Suprapubic skin (tissue), 4 donors: Measurements from ENCODE around the gene TRAIP. TPM values are rescaled to one million over a fixed set of nuclear protein-coding genes. Genes with fewer than 3 reads are reported as not detected.

Experiments
- DNase-seq, 2 donors: peaks; one replicate each; pipeline ENCODE4 v3.0.0-alpha.2; 2019; ENCODE audit warnings: low spot score in 2 of 2
- H3K27ac ChIP-seq: fragments of 200-600 bp; sonication (generic); one replicate; pipeline ENCODE4 v1.5.1; 2019
- H3K27me3 ChIP-seq: fragments of 200-600 bp; sonication (generic); one replicate; pipeline ENCODE4 v1.5.1; 2019
- H3K36me3 ChIP-seq: fragments of 200-600 bp; sonication (generic); one replicate; pipeline ENCODE4 v1.5.1; 2019
- H3K4me1 ChIP-seq: fragments of 200-600 bp; sonication (generic); one replicate; pipeline ENCODE4 v1.5.1; 2019
- H3K4me3 ChIP-seq: fragments of 200-600 bp; sonication (generic); one replicate; pipeline ENCODE4 v1.5.1; 2019; ENCODE audit warnings: mild to moderate bottlenecking
- H3K9me3 ChIP-seq: fragments of 200-600 bp; sonication (generic); one replicate; pipeline ENCODE4 v1.5.1; 2019
- CTCF ChIP-seq, 2 donors: fragments of 200-600 bp in 1 of 2; fragments of 450-650 bp in 1 of 2; sonication (generic) in 1 of 2; IDR thresholded peaks; one replicate each; pipeline ENCODE4 v1.5.1; 2016 to 2019; ENCODE audit warnings: antibody characterized with exemption in 2 of 2, mild to moderate bottlenecking in 1 of 2, moderate library complexity in 1 of 2
- EP300 ChIP-seq: sonication (generic); formaldehyde crosslinking; IDR thresholded peaks from one replicate; pipeline ENCODE4 v1.6.1; 2017; ENCODE audit warnings: antibody characterized with exemption
- POLR2A ChIP-seq, 2 donors: fragments of 450-650 bp; IDR thresholded peaks; one replicate each; pipeline ENCODE4 v1.6.1; 2017; ENCODE audit warnings: antibody characterized with exemption in 2 of 2, mild to moderate bottlenecking in 2 of 2, moderate library complexity in 2 of 2
- POLR2AphosphoS5 ChIP-seq, 3 donors: sonication (generic); formaldehyde crosslinking; IDR thresholded peaks; one replicate each; pipeline ENCODE4 v1.6.1; 2017; ENCODE audit warnings: antibody characterized with exemption in 3 of 3
- WGBS: methylation state at CpG from one replicate; pipeline ENCODE4 v1.1.5; 2018; 5-methylcytosine and 5-hydroxymethylcytosine counted together
- total RNA-seq, 4 donors: library from RNA; depleted of rRNA; stranded (reverse); fragments of >200 nt; gene quantifications; one replicate each; pipeline ENCODE4 v1.1.0, GENCODE V29; 2016

The TRAIP gene
- total RNA-seq, 4 donors from 2014 or later: 3.4 to 8.4 (median 4.7) TPM

- Histone ChIP-seq H3K36me3 (peaks cover 17% of the 10 kb centered on the region), H3K27ac (no peak overlapping the region), H3K4me3 (no peak overlapping the region), H3K9me3 (no peaks in the 10 kb centered on the region), H3K27me3 (no peaks in the 10 kb centered on the region), H3K4me1 (peaks cover under 1% of the 10 kb centered on the region)
- TF ChIP-seq EP300 (no peak), CTCF (IDR thresholded peaks at IDR 0.05) (no peak), POLR2A (IDR thresholded peaks at IDR 0.05) (no peak), POLR2AphosphoS5 (IDR thresholded peaks at IDR 0.05) (no peak)
- 83% methylated on average over 5 of the region's 5 CpGs for WGBS
- no peak for DNase-seq
These were observed 11.7 kb downstream of the TRAIP start for GRCh38 chr3:49844464-49845183.

GRCh38 chr3:49842843-49843517, 13.4 kb downstream of the TRAIP start:
- DNase-seq: no peak
- no peak overlapping the region for H3K4me3 ChIP-seq
- TF ChIP-seq POLR2AphosphoS5 (IDR thresholded peaks at IDR 0.05): no peak
- TF ChIP-seq EP300: no peak
- TF ChIP-seq CTCF (IDR thresholded peaks at IDR 0.05): no peak
- no peak for TF ChIP-seq POLR2A (IDR thresholded peaks at IDR 0.05)

GRCh38 chr3:49841806-49842205, 14.6 kb downstream of the TRAIP start:
- WGBS: 75% methylated on average over 7 of the region's 7 CpGs
- Histone ChIP-seq H3K4me3 (no peak overlapping the region), H3K4me1 (peaks cover 5% of the 10 kb centered on the region), H3K9me3 (no peaks in the 10 kb centered on the region), H3K27me3 (no peaks in the 10 kb centered on the region), H3K36me3 (peaks cover 12% of the 10 kb centered on the region), H3K27ac (no peak overlapping the region)
- no peak for DNase-seq
- no peak for TF ChIP-seq POLR2AphosphoS5 (IDR thresholded peaks at IDR 0.05)
- TF ChIP-seq EP300: no peak
- no peak for TF ChIP-seq CTCF (IDR thresholded peaks at IDR 0.05)
- TF ChIP-seq POLR2A (IDR thresholded peaks at IDR 0.05): no peak

More at GRCh38 chr3:49842843-49843517, 13.4 kb downstream of the TRAIP start:
- no peaks in the 10 kb centered on the region for H3K9me3 ChIP-seq
- H3K36me3 ChIP-seq: peaks cover 17% of the 10 kb centered on the region
- peaks cover 5% of the 10 kb centered on the region for H3K4me1 ChIP-seq
- no peak overlapping the region for H3K27ac ChIP-seq
- WGBS: 83% methylated on average over 2 of the region's 3 CpGs
- no peaks in the 10 kb centered on the region for H3K27me3 ChIP-seq

- no peaks in the 10 kb centered on the region for H3K9me3 ChIP-seq
- no peak for TF ChIP-seq POLR2AphosphoS5 (IDR thresholded peaks at IDR 0.05)
- TF ChIP-seq CTCF (IDR thresholded peaks at IDR 0.05): no peak
- TF ChIP-seq EP300: no peak
- no peak for TF ChIP-seq POLR2A (IDR thresholded peaks at IDR 0.05)
- no peak for DNase-seq
These were observed 15.2 kb downstream of the TRAIP start for GRCh38 chr3:49841126-49841696.

GRCh38 chr3:49840388-49840787, 16.0 kb downstream of the TRAIP start:
- no peak overlapping the region for H3K27ac ChIP-seq
- WGBS: 100% methylated on average over 1 of the region's 2 CpGs
- DNase-seq: no peak

More at GRCh38 chr3:49841126-49841696, 15.2 kb downstream of the TRAIP start:
- Histone ChIP-seq H3K36me3 (peaks cover 12% of the 10 kb centered on the region), H3K27me3 (no peaks in the 10 kb centered on the region), H3K4me1 (peaks cover 5% of the 10 kb centered on the region), H3K27ac (no peak overlapping the region), H3K4me3 (no peak overlapping the region)

More at GRCh38 chr3:49840388-49840787, 16.0 kb downstream of the TRAIP start:
- TF ChIP-seq EP300 (no peak), CTCF (IDR thresholded peaks at IDR 0.05) (no peak), POLR2AphosphoS5 (IDR thresholded peaks at IDR 0.05) (no peak), POLR2A (IDR thresholded peaks at IDR 0.05) (no peak)
- no peak overlapping the region for H3K4me3 ChIP-seq
- peaks cover 5% of the 10 kb centered on the region for H3K4me1 ChIP-seq
- H3K36me3 ChIP-seq: peaks cover 12% of the 10 kb centered on the region
- no peaks in the 10 kb centered on the region for H3K9me3 ChIP-seq
- H3K27me3 ChIP-seq: no peaks in the 10 kb centered on the region
